GM21619 (cell line): ENCODE measurements around the gene TBC1D24.
"Not testable (repeated sequence)": the region's sequence is repeated elsewhere in the genome, so short reads cannot be mapped to it uniquely, and the experiment has no call there.

Experiments used
- ATAC-seq: cut with Tn5 transposase; IDR thresholded peaks from one replicate; pipeline ENCODE4 v1.9.1; 2021; ENCODE audit not compliant: unreplicated experiment

The TBC1D24 gene

GRCh38 chr16:2554709-2555425, 79.9 kb downstream of the TBC1D24 start:
- not testable (repeated sequence) for ATAC-seq
